Cardiac muscle cell (in vitro differentiated cells and primary cell): Measurements from ENCODE around the gene CLDN1. TPM values are rescaled to one million over a fixed set of nuclear protein-coding genes. Genes with fewer than 3 reads are reported as not detected.

Experiments
- DNase-seq, 2 donors: peaks; one replicate each; pipeline versions ENCODE4 v3.0.0 to v3.0.0-alpha.2; 2010 to 2017; ENCODE audit warnings: low read depth in 1 of 2, low spot score in 1 of 2
- H3K27ac ChIP-seq: fragments of 200-600 bp; sonication (generic); 2 replicates; pipeline ENCODE4 v1.5.1; 2016
- H3K27me3 ChIP-seq: fragments of 200-600 bp; sonication (generic); 2 replicates; pipeline ENCODE4 v1.6.0; 2016; ENCODE audit warnings: control low read depth
- H3K36me3 ChIP-seq: fragments of 200-600 bp; sonication (generic); 2 replicates; pipeline ENCODE4 v1.5.1; 2016; ENCODE audit warnings: control low read depth
- H3K4me1 ChIP-seq: fragments of 200-600 bp; sonication (generic); 2 replicates; pipeline ENCODE4 v1.8.1; 2017; ENCODE audit warnings: low read depth, mild to moderate bottlenecking, mixed run types
- H3K4me3 ChIP-seq: fragments of 200-600 bp; sonication (generic); 2 replicates; pipeline ENCODE4 v1.5.1; 2016; ENCODE audit warnings: mild to moderate bottlenecking
- H3K9me3 ChIP-seq: fragments of 200-600 bp; sonication (generic); 2 replicates; pipeline ENCODE4 v1.5.1; 2017; ENCODE audit warnings: low read depth, mild to moderate bottlenecking, control low read depth
- polyA plus RNA-seq: library from polyadenylated mRNA; unstranded; fragments of >200 nt; fragmentation: Nextera tagmentation; extraction: Ambion mirVana; gene quantifications from 2 replicates; pipeline ENCODE4 v1.2.1, GENCODE V29; 2016
- total RNA-seq: library from RNA; depleted of rRNA; stranded (reverse); fragments of >200 nt; gene quantifications from 2 replicates; pipeline ENCODE4 v1.2.3, GENCODE V29; 2016
- TF ChIP-seq, protein P1 (sequence below): IDR thresholded peaks from 2 replicates; pipeline ENCODE4 v1.5.1; 2012; ENCODE audit warnings: low read depth, mild to moderate bottlenecking, low read length

Gene CLDN1
- total and polyA plus RNA-seq, 2 experiments from 2014 or later: 0.48 to 0.54 TPM

- peak in 1 of 2 donors; percentile 17 for DNase-seq
- Histone ChIP-seq H3K36me3 (no peaks in the 10 kb centered on the region), H3K27ac (no peak overlapping the region), H3K9me3 (no peaks in the 10 kb centered on the region), H3K4me1 (no peaks in the 10 kb centered on the region), H3K4me3 (no peak overlapping the region), H3K27me3 (peaks cover 39% of the 10 kb centered on the region)
- TF ChIP-seq, protein P1, sequence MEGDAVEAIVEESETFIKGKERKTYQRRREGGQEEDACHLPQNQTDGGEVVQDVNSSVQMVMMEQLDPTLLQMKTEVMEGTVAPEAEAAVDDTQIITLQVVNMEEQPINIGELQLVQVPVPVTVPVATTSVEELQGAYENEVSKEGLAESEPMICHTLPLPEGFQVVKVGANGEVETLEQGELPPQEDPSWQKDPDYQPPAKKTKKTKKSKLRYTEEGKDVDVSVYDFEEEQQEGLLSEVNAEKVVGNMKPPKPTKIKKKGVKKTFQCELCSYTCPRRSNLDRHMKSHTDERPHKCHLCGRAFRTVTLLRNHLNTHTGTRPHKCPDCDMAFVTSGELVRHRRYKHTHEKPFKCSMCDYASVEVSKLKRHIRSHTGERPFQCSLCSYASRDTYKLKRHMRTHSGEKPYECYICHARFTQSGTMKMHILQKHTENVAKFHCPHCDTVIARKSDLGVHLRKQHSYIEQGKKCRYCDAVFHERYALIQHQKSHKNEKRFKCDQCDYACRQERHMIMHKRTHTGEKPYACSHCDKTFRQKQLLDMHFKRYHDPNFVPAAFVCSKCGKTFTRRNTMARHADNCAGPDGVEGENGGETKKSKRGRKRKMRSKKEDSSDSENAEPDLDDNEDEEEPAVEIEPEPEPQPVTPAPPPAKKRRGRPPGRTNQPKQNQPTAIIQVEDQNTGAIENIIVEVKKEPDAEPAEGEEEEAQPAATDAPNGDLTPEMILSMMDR: no peak
Measured at GRCh38 chr3:190323246-190323626, 990 bp upstream of the CLDN1 start.

DNA sequence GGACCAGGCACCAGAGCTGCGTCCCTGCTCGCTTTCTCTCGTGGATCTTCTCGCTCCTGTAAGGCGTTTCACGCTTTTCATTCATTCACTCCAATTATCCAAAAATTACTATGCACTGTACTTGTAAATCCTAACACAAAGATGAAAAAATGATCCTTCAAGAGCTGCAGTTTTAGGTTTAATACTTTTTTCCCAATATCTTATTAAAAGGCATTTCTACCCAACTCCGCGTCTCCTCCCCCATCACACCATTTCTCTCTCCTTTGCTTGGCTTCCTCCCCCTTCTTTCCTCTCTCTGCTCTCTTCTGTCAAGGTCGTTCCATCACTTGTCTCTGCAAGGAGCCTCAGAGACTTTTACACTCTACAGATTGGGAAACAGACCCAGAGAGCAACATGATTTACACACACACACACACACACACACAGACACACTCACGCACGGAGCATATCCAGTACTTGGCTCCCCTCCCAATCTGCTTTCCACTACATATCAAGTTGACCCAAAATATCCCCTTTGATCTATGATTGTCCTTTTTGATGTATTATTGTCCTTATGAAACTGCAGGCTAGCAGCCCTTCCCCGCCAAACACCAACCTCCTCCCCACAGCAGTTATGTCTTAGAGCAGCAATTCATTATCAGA is 479 bp upstream of the CLDN1 start:
- Histone ChIP-seq H3K36me3 (no peaks in the 10 kb centered on the region), H3K9me3 (no peaks in the 10 kb centered on the region), H3K4me1 (no peaks in the 10 kb centered on the region), H3K27me3 (peaks cover 44% of the 10 kb centered on the region), H3K27ac (no peak overlapping the region), H3K4me3 (peak overlapping the region; percentile 48)
- DNase-seq: peak in 1 of 2 donors; percentile 46
- TF ChIP-seq, protein P1: no peak

DNA sequence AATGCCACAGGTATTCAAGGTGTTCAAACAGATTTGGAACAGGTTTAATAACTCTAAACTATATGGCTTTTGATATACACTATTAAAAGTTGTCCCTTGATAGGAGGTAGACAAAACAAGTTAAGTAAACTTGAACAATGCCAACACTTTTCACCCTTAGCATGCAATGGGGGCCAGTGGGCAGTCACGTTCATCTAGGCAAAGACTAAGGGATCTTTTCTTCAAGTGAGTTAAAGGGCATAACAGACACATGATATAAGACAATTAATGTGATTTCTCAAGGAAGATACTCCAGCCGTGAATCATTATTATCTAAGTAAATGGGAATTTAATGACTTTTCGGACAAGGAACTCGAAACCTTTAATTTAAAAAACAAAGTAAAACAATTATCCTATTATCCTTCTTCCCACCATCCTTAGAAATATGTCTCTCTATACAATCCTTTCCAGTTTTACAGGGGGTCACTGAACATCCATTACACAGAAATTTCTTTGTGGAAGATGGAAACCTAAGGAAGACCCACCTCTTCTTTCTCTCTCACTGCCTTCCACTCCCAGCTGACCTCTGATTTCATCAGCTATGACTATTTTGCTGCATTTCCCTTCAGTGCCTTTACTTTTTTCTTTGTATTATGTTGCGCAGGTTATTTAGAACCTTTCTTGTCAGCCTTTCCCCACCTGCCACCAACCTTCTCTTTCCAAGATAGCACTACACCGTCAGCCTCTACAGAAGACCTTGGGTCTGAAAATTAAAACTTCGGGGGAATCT is 1.5 kb downstream of the CLDN1 start:
- TF ChIP-seq, protein P1: no peak
- no peak for DNase-seq
- no peaks in the 10 kb centered on the region for H3K4me1 ChIP-seq
- H3K36me3 ChIP-seq: no peaks in the 10 kb centered on the region
- H3K27me3 ChIP-seq: peaks cover 45% of the 10 kb centered on the region
- H3K9me3 ChIP-seq: no peaks in the 10 kb centered on the region
- H3K27ac ChIP-seq: no peak overlapping the region
- no peak overlapping the region for H3K4me3 ChIP-seq

DNA sequence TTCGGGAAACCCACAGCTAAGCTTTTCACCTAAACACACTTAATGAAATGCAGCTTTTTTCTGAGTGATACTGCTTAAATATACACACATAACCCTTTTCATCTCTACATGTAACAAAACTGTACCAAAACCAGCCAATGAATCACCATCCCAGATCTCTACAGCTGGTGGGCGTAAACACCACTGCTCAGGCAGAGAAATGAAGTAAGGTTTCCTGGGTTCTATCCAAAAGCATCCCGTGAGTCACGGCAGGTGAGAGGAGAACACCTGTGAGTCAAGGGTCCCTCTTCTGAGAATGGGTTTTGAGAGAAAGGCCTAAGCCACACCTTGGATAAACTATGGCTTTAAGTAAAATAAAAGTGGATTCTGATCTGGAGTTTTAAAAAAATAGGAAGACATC is 2.6 kb downstream of the CLDN1 start:
- no peak overlapping the region for H3K27ac ChIP-seq
- no peaks in the 10 kb centered on the region for H3K9me3 ChIP-seq
- peaks cover 45% of the 10 kb centered on the region for H3K27me3 ChIP-seq
- TF ChIP-seq, protein P1: no peak
- no peak for DNase-seq
- H3K36me3 ChIP-seq: no peaks in the 10 kb centered on the region
- H3K4me3 ChIP-seq: no peak overlapping the region
- H3K4me1 ChIP-seq: no peaks in the 10 kb centered on the region

GRCh38 chr3:190318666-190319065 is 3.6 kb downstream of the CLDN1 start:
- H3K27me3 ChIP-seq: peaks cover 45% of the 10 kb centered on the region
- TF ChIP-seq, protein P1: no peak
- no peaks in the 10 kb centered on the region for H3K4me1 ChIP-seq
- no peak overlapping the region for H3K4me3 ChIP-seq
- H3K36me3 ChIP-seq: no peaks in the 10 kb centered on the region
- no peak overlapping the region for H3K27ac ChIP-seq
- H3K9me3 ChIP-seq: no peaks in the 10 kb centered on the region
- DNase-seq: no peak
